HCT116 (cell line): ENCODE measurements around the gene RAB31. TPM values are rescaled to one million over a fixed set of nuclear protein-coding genes. Genes with fewer than 3 reads are reported as not detected.

Experiments
- ATAC-seq: fragments of 200-7000 bp; cut with Tn5 transposase; 2 replicates; pipeline ENCODE4 v1.9.1; 2020; ENCODE audit warnings: mild to moderate bottlenecking, moderate library complexity
- BruUV-seq: library from RNA; stranded (reverse); fragments of 400-500 nt; replicated peaks from 2 replicates; lab custom pipeline; 2021; lab: Mats Ljungman, UMichigan
- CTCF ChIA-PET: fragments of 300-600 bp; sonication (Branson Sonifier 250); formaldehyde crosslinking; loops from one replicate; lab custom pipeline; 2021; ENCODE audit warnings: antibody characterized with exemption; lab: Charles Lee
- POLR2A ChIA-PET: fragments of 300-600, 350-600 bp; sonication (Branson Sonifier 250); formaldehyde crosslinking; loops from one replicate; lab custom pipeline; 2021; ENCODE audit warnings: antibody characterized with exemption; lab: Charles Lee
- RAD21 ChIA-PET, 2 experiments: fragments of 300-600 bp; sonication (Branson Sonifier 250); formaldehyde crosslinking; loops; one replicate each; lab custom pipeline; 2023; ENCODE audit warnings: low total read pairs in 2 of 2; ENCODE audit not compliant: uncharacterized antibody in 2 of 2, unreplicated experiment in 2 of 2, low non-redundant PET in 1 of 2; lab: Charles Lee
- DNase-seq: peaks from one replicate; pipeline ENCODE4 v3.0.0-alpha.2; 2010; ENCODE audit warnings: low read depth, low spot score
- H2AFZ ChIP-seq: fragments of 200-600 bp; shearing (Covaris generic), sonication (generic); 2 replicates; pipeline ENCODE4 v1.6.1; 2017; ENCODE audit warnings: low read depth, mixed run types, mixed read lengths, antibody characterized with exemption, low read length; ENCODE audit not compliant: poor library complexity, severe bottlenecking
- H3K27ac ChIP-seq: 2 replicates; pipeline ENCODE4 v1.5.1; 2012; ENCODE audit warnings: low read depth, low read length
- H3K27me3 ChIP-seq: fragments of 200-600 bp; sonication (generic); 2 replicates; pipeline ENCODE4 v1.6.1; 2016; ENCODE audit warnings: mixed run types, low read length, mixed read lengths; ENCODE audit not compliant: insufficient read depth
- H3K36me3 ChIP-seq, 2 experiments: fragments of 200-500 bp in 1 of 2; fragments of 200-600 bp in 1 of 2; sonication (Bioruptor generic) in 1 of 2; sonication (generic) in 1 of 2; 2 replicates each; pipeline versions ENCODE4 v1.5.1 to v1.6.1; 2014 to 2016; ENCODE audit warnings: low read length in 2 of 2, inconsistent platforms in 1 of 2, mixed read lengths in 1 of 2, mixed run types in 1 of 2; ENCODE audit not compliant: insufficient read depth in 2 of 2, control insufficient read depth in 1 of 2
- H3K4me1 ChIP-seq, 2 experiments: fragments of 200-600 bp in 1 of 2; sonication (generic) in 1 of 2; 2 replicates each; pipeline versions ENCODE4 v1.5.1 to v1.6.1; 2012 to 2017; ENCODE audit warnings: low read length in 2 of 2, inconsistent platforms in 1 of 2, mild to moderate bottlenecking in 1 of 2, mixed read lengths in 1 of 2, mixed run types in 1 of 2, moderate library complexity in 1 of 2; ENCODE audit not compliant: insufficient read depth in 2 of 2, control insufficient read depth in 1 of 2
- H3K4me2 ChIP-seq: fragments of 200-600 bp; sonication (generic); 2 replicates; pipeline ENCODE4 v1.6.1; 2017; ENCODE audit warnings: mixed run types, low read length, mixed read lengths
- H3K4me3 ChIP-seq, 2 experiments: fragments of 200-600 bp in 1 of 2; sonication (generic) in 1 of 2; replicated peaks in 1 of 2; 2 replicates each; pipeline ENCODE4 v1.5.1; 2011 to 2016; ENCODE audit warnings: low read length in 2 of 2, control low read depth in 1 of 2, low read depth in 1 of 2, mild to moderate bottlenecking in 1 of 2, mixed read lengths in 1 of 2, mixed run types in 1 of 2
- H3K79me2 ChIP-seq: fragments of 200-600 bp; sonication (generic); 2 replicates; pipeline ENCODE4 v1.6.1; 2017; ENCODE audit warnings: mild to moderate bottlenecking, mixed run types, low read length, moderate library complexity, mixed read lengths; ENCODE audit not compliant: insufficient read depth
- H3K9ac ChIP-seq: fragments of 200-600 bp; sonication (generic); 2 replicates; pipeline ENCODE4 v1.6.1; 2016; ENCODE audit warnings: low read length, mixed read lengths
- H3K9me2 ChIP-seq: fragments of 200-600 bp; sonication (generic), shearing (Covaris generic); 2 replicates; pipeline ENCODE4 v1.6.1; 2017; ENCODE audit warnings: mixed run types, mild to moderate bottlenecking, moderate library complexity; ENCODE audit not compliant: insufficient read depth
- H3K9me3 ChIP-seq, 2 experiments: fragments of 200-500 bp in 1 of 2; fragments of 200-600 bp in 1 of 2; sonication (Bioruptor generic) in 1 of 2; sonication (generic) in 1 of 2; 2 replicates each; pipeline ENCODE4 v1.6.1; 2014 to 2017; ENCODE audit warnings: low read length in 2 of 2, mixed read lengths in 2 of 2, inconsistent platforms in 1 of 2, low read depth in 1 of 2, mild to moderate bottlenecking in 1 of 2, mixed run types in 1 of 2, moderate library complexity in 1 of 2; ENCODE audit not compliant: control insufficient read depth in 1 of 2, insufficient read depth in 1 of 2
- H4K20me1 ChIP-seq: fragments of 200-600 bp; sonication (generic), shearing (Covaris generic); 2 replicates; pipeline ENCODE4 v1.6.1; 2017; ENCODE audit warnings: mixed run types, mild to moderate bottlenecking, moderate library complexity; ENCODE audit not compliant: insufficient read depth
- CBX3 ChIP-seq: IDR thresholded peaks from 2 replicates; pipeline ENCODE4 v1.6.1; 2012; ENCODE audit warnings: low read depth
- CEBPB ChIP-seq: IDR thresholded peaks from 2 replicates; pipeline ENCODE4 v1.6.1; 2012; ENCODE audit warnings: low read depth
- EGR1 ChIP-seq: IDR thresholded peaks from 2 replicates; pipeline ENCODE4 v1.6.1; 2012; ENCODE audit warnings: low read depth
- ELF1 ChIP-seq: IDR thresholded peaks from 2 replicates; pipeline ENCODE4 v1.6.1; 2012; ENCODE audit warnings: low read depth, borderline replicate concordance
- EZH2 ChIP-seq: fragments of 200-600 bp; sonication (generic); IDR thresholded peaks from 2 replicates; pipeline ENCODE4 v1.6.1; 2017; ENCODE audit warnings: antibody characterized with exemption, mixed run types
- EZH2phosphoT487 ChIP-seq: fragments of 200-600 bp; IDR thresholded peaks from 2 replicates; pipeline ENCODE4 v1.6.1; 2018; ENCODE audit warnings: antibody characterized with exemption, borderline replicate concordance
- POLR2AphosphoS5 ChIP-seq: IDR thresholded peaks from 2 replicates; pipeline ENCODE4 v1.6.1; 2011; ENCODE audit warnings: mild to moderate bottlenecking, low read depth, low read length, moderate library complexity
- SRF ChIP-seq: IDR thresholded peaks from 2 replicates; pipeline ENCODE4 v1.6.1; 2012; ENCODE audit warnings: low read depth
- YY1 ChIP-seq: IDR thresholded peaks from 2 replicates; pipeline ENCODE4 v1.6.1; 2011; ENCODE audit warnings: low read length, low read depth, moderate library complexity, mild to moderate bottlenecking; ENCODE audit not compliant: insufficient replicate concordance; ENCODE audit errors: extremely low read depth
- ZNF274 ChIP-seq: fragments of 200-500 bp; sonication (Bioruptor generic); IDR thresholded peaks from 2 replicates; pipeline ENCODE4 v1.6.1; 2014; ENCODE audit warnings: mild to moderate bottlenecking, low read depth, low read length, inconsistent platforms
- intact Hi-C: fragments of 100-400 bp; cut with micrococcal nuclease; formaldehyde crosslinking; loops from 2 replicates; pipeline ENCODE4 v1.10.0; 2022
- total RNA-seq: library from RNA; stranded (reverse); gene quantifications from one replicate; pipeline ENCODE4 v1.2.1, GENCODE V29; 2021; ENCODE audit not compliant: unreplicated experiment
- TF ChIP-seq, protein P1 (sequence below): IDR thresholded peaks from 2 replicates; pipeline ENCODE4 v1.6.1; 2012
- TF ChIP-seq, protein P2 (sequence below), 3 experiments: fragments of 200-600 bp in 1 of 3; sonication (generic) in 1 of 3; IDR thresholded peaks in 2 of 3; conservative IDR thresholded peaks in 1 of 3; 2 replicates each; pipeline ENCODE4 v1.5.1; 2012 to 2017; ENCODE audit warnings: low read depth in 2 of 3, low read length in 2 of 3, antibody characterized with exemption in 1 of 3, borderline replicate concordance in 1 of 3, control low read depth in 1 of 3, mild to moderate bottlenecking in 1 of 3, mixed read lengths in 1 of 3, mixed run types in 1 of 3, moderate library complexity in 1 of 3; ENCODE audit not compliant: insufficient read depth in 1 of 3
- TF ChIP-seq, protein P3 (sequence below): IDR thresholded peaks from 2 replicates; pipeline ENCODE4 v1.6.1; 2011; ENCODE audit warnings: mild to moderate bottlenecking, low read length, moderate library complexity; ENCODE audit not compliant: insufficient replicate concordance; ENCODE audit errors: extremely low read depth

RAB31 gene
- total RNA-seq, 1 experiment from 2014 or later = 46.9 TPM

DNA sequence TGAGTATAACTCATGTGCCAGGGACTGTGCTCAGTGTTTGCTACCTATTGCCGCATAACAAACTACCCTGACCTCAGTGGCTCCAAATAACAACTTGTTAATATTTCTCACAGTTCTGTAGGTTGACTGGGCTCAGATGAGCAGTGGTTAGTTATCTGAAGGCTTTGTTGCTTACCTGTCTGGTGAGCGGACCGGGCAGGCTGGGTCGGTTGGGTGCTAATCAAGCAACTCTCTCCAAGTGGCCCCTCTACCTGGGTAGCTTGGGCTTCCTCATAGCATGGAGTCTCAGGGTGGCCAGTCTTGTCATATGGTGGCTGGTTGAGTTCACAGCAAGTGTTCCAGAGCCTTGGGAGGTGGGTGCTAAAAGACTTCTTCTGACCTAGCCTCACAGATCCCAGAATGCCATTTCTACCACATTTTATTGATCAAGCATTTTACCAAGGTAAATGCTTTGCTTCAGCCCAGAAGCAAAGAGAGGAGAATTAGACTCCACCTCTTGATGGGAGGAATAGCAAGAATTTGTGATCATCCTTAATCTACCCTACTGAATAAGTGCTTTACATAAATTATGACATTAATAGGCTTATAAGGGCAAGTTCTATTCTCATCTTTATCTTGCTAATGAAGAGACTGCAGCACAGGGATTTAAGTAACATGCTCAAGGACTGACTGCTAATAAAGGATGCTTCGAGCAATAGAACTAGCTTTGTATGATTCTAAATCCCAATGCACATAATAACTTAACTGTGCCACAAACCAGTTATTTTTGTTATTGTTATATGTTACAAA is 16.9 kb downstream of the RAB31 start:
- RAD21 ChIA-PET = no interaction called here
- no peak overlapping the region for H2AFZ ChIP-seq
- H3K79me2 ChIP-seq = peaks cover 11% of the 10 kb centered on the region

DNA sequence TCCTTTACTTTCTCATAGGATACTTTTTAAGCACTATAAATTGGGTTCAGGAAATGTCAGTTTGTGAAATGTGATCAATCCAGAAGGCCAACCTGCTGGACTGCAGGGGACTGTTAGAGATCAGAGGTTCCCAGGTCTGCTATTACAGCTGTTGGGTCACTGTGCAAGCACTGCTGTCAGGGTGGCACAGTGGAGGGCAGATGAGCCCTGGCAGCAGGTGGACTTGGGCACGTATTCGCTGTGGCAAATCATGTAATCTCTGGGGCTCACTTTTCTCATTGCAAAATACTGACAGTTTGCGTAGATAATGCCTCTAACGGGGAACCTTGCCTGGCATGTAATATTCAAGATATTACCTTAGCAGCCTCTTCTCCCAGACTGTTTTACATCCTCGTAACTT is 18.1 kb downstream of the RAB31 start:
- Histone ChIP-seq H3K27ac (no peak overlapping the region), H3K4me3 (no peak overlapping the region), H3K36me3 (peaks cover 0 to 3% of the 10 kb centered on the region in 2 experiments; a peak in 1 of 4 replicates), H3K27me3 (no peaks in the 10 kb centered on the region), H4K20me1 (no peaks in the 10 kb centered on the region; the same call in 1 of the 2 replicates), H3K4me1 (peaks cover 11 to 17% of the 10 kb centered on the region in 2 experiments; a peak in 3 of 4 replicates), H3K9me2 (no peaks in the 10 kb centered on the region), H3K4me2 (no peak overlapping the region), H3K9ac (no peak overlapping the region), H2AFZ (no peak overlapping the region), H3K79me2 (0 out of 2 replicates have a peak, but pooled peaks cover 3% of the 10 kb centered on the region), H3K9me3 (no peaks in the 10 kb centered on the region)
- POLR2A ChIA-PET = interaction anchor here (1.1 kb wide), 1 partner anchor 28 kb away, joined by 3 read pairs; no protein-coding TSS in a partner anchor
- DNase-seq (no peak), ATAC-seq (no peak)
- intact Hi-C loops = no loop called here
- CTCF ChIA-PET = no interaction called here
- RAD21 ChIA-PET = no interaction called here
- no TSS peak for BruUV-seq
- no peak for TF ChIP-seq CEBPB
- no peak for TF ChIP-seq ELF1
- no peak for TF ChIP-seq EGR1
- TF ChIP-seq EZH2phosphoT487 = no peak
- no peak for TF ChIP-seq YY1
- no peak for TF ChIP-seq SRF
- TF ChIP-seq, protein P1, sequence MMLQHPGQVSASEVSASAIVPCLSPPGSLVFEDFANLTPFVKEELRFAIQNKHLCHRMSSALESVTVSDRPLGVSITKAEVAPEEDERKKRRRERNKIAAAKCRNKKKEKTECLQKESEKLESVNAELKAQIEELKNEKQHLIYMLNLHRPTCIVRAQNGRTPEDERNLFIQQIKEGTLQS = no peak
- TF ChIP-seq EZH2 = no peak
- TF ChIP-seq, protein P2, sequence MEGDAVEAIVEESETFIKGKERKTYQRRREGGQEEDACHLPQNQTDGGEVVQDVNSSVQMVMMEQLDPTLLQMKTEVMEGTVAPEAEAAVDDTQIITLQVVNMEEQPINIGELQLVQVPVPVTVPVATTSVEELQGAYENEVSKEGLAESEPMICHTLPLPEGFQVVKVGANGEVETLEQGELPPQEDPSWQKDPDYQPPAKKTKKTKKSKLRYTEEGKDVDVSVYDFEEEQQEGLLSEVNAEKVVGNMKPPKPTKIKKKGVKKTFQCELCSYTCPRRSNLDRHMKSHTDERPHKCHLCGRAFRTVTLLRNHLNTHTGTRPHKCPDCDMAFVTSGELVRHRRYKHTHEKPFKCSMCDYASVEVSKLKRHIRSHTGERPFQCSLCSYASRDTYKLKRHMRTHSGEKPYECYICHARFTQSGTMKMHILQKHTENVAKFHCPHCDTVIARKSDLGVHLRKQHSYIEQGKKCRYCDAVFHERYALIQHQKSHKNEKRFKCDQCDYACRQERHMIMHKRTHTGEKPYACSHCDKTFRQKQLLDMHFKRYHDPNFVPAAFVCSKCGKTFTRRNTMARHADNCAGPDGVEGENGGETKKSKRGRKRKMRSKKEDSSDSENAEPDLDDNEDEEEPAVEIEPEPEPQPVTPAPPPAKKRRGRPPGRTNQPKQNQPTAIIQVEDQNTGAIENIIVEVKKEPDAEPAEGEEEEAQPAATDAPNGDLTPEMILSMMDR (IDR thresholded peaks at IDR 0.05 in 2 of 3, conservative IDR thresholded peaks at IDR 0.05 in 1 of 3; ENCODE audit: borderline replicate concordance in 1 of 3, insufficient read depth in 1 of 3, low read depth in 2 of 3, low read length in 2 of 3) = no peak
- no peak for TF ChIP-seq POLR2AphosphoS5

More for the DNA sequence above, 16.9 kb downstream of the RAB31 start:
- H3K36me3 ChIP-seq = peaks cover 0 to 3% of the 10 kb centered on the region in 2 experiments; a peak in 1 of 4 replicates
- BruUV-seq = no TSS peak
- ChIA-PET CTCF (no interaction called here), POLR2A (no interaction called here)
- intact Hi-C loops = no loop called here
- DNase-seq (no peak), ATAC-seq (no peak)
- no peak overlapping the region for H3K9ac ChIP-seq
- no peak for TF ChIP-seq ZNF274
- TF ChIP-seq YY1 = no peak
- TF ChIP-seq, protein P3, sequence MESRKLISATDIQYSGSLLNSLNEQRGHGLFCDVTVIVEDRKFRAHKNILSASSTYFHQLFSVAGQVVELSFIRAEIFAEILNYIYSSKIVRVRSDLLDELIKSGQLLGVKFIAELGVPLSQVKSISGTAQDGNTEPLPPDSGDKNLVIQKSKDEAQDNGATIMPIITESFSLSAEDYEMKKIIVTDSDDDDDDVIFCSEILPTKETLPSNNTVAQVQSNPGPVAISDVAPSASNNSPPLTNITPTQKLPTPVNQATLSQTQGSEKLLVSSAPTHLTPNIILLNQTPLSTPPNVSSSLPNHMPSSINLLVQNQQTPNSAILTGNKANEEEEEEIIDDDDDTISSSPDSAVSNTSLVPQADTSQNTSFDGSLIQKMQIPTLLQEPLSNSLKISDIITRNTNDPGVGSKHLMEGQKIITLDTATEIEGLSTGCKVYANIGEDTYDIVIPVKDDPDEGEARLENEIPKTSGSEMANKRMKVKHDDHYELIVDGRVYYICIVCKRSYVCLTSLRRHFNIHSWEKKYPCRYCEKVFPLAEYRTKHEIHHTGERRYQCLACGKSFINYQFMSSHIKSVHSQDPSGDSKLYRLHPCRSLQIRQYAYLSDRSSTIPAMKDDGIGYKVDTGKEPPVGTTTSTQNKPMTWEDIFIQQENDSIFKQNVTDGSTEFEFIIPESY = no peak
- no peak for TF ChIP-seq EZH2
- TF ChIP-seq CBX3 = no peak
- TF ChIP-seq ELF1 = no peak
- no peaks in the 10 kb centered on the region; the same call in 1 of the 2 replicates for H4K20me1 ChIP-seq
- no peaks in the 10 kb centered on the region for H3K27me3 ChIP-seq
- no peak overlapping the region for H3K4me2 ChIP-seq
- H3K27ac ChIP-seq = no peak overlapping the region
- H3K9me3 ChIP-seq = no peaks in the 10 kb centered on the region
- peaks cover 21% of the 10 kb centered on the region in 2 experiments for H3K4me1 ChIP-seq
- H3K4me3 ChIP-seq = no peak overlapping the region
- no peaks in the 10 kb centered on the region for H3K9me2 ChIP-seq
